ENCODE data around the gene PDCD1.
A peak's percentile ranks its signal among the peaks of the same experiment; 100 is the strongest.

The PDCD1 gene

GRCh38 chr2:241863536-241863954 is 4.9 kb upstream of the PDCD1 start:
- peaks cover 42% of the 10 kb centered on the region for H3K27me3 ChIP-seq (ENCODE audit: low read depth, low read length)
- no peak overlapping the region for H3K27ac ChIP-seq (ENCODE audit: low read length)
- H3K36me3 ChIP-seq (replicated peaks; ENCODE audit: low read depth, low read length) = peaks cover 4% of the 10 kb centered on the region
- peaks cover 56% of the 10 kb centered on the region for H3K4me1 ChIP-seq (ENCODE audit: low read length)
- H3K4me2 ChIP-seq (ENCODE audit: low read length) = peak overlapping the region; percentile 87
- TF ChIP-seq, protein P1, sequence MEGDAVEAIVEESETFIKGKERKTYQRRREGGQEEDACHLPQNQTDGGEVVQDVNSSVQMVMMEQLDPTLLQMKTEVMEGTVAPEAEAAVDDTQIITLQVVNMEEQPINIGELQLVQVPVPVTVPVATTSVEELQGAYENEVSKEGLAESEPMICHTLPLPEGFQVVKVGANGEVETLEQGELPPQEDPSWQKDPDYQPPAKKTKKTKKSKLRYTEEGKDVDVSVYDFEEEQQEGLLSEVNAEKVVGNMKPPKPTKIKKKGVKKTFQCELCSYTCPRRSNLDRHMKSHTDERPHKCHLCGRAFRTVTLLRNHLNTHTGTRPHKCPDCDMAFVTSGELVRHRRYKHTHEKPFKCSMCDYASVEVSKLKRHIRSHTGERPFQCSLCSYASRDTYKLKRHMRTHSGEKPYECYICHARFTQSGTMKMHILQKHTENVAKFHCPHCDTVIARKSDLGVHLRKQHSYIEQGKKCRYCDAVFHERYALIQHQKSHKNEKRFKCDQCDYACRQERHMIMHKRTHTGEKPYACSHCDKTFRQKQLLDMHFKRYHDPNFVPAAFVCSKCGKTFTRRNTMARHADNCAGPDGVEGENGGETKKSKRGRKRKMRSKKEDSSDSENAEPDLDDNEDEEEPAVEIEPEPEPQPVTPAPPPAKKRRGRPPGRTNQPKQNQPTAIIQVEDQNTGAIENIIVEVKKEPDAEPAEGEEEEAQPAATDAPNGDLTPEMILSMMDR (IDR thresholded peaks at IDR 0.05; ENCODE audit: low read depth, low read length) = no peak
- no peak for TF ChIP-seq EZH2phosphoT487 (IDR thresholded peaks at IDR 0.05; ENCODE audit: low read depth)
- H3K79me2 ChIP-seq (ENCODE audit: low read length) = peaks cover under 1% of the 10 kb centered on the region; the same call in 1 of the 2 replicates
- no peak overlapping the region for H2AFZ ChIP-seq (ENCODE audit: low read depth, low read length)
- peak overlapping the region; percentile 7; the same call in 1 of the 2 replicates for H3K9ac ChIP-seq (ENCODE audit: low read length)
- peak overlapping the region; percentile 72 for H3K4me3 ChIP-seq (ENCODE audit: low read length)
- no peaks in the 10 kb centered on the region for H4K20me1 ChIP-seq (ENCODE audit: insufficient read depth, low read length)
- no peaks in the 10 kb centered on the region for H3K9me3 ChIP-seq (ENCODE audit: insufficient read depth, low read length)

GRCh38 chr2:241862775-241863535 is 4.3 kb upstream of the PDCD1 start:
- H2AFZ ChIP-seq (ENCODE audit: low read depth, low read length) = no peak overlapping the region
- no peak overlapping the region for H3K27ac ChIP-seq (ENCODE audit: low read length)
- peak overlapping the region; percentile 7; the same call in 1 of the 2 replicates for H3K9ac ChIP-seq (ENCODE audit: low read length)
- TF ChIP-seq, protein P1 (IDR thresholded peaks at IDR 0.05; ENCODE audit: low read depth, low read length) = no peak
- no peak for TF ChIP-seq EZH2phosphoT487 (IDR thresholded peaks at IDR 0.05; ENCODE audit: low read depth)
- H3K79me2 ChIP-seq (ENCODE audit: low read length) = peaks cover 7% of the 10 kb centered on the region
- H3K4me2 ChIP-seq (ENCODE audit: low read length) = peak overlapping the region; percentile 87
- H3K27me3 ChIP-seq (ENCODE audit: low read depth, low read length) = peaks cover 38% of the 10 kb centered on the region
- peaks cover 4% of the 10 kb centered on the region for H3K36me3 ChIP-seq (replicated peaks; ENCODE audit: low read depth, low read length)
- peaks cover 52% of the 10 kb centered on the region for H3K4me1 ChIP-seq (ENCODE audit: low read length)
- no peaks in the 10 kb centered on the region for H4K20me1 ChIP-seq (ENCODE audit: insufficient read depth, low read length)
- no peaks in the 10 kb centered on the region for H3K9me3 ChIP-seq (ENCODE audit: insufficient read depth, low read length)
- H3K4me3 ChIP-seq (ENCODE audit: low read length) = peak overlapping the region; percentile 72

- Histone ChIP-seq H3K9ac (ENCODE audit: low read length) (no peak overlapping the region), H3K79me2 (ENCODE audit: low read length) (peaks cover 15% of the 10 kb centered on the region), H3K27ac (ENCODE audit: low read length) (no peak overlapping the region), H3K27me3 (ENCODE audit: low read depth, low read length) (peaks cover 30% of the 10 kb centered on the region), H3K36me3 (replicated peaks; ENCODE audit: low read depth, low read length) (peaks cover 4% of the 10 kb centered on the region), H4K20me1 (ENCODE audit: insufficient read depth, low read length) (0 out of 2 replicates have a peak, but pooled peaks cover under 1% of the 10 kb centered on the region), H3K4me2 (ENCODE audit: low read length) (no peak overlapping the region), H2AFZ (ENCODE audit: low read depth, low read length) (no peak overlapping the region), H3K4me3 (ENCODE audit: low read length) (no peak overlapping the region), H3K4me1 (ENCODE audit: low read length) (peaks cover 52% of the 10 kb centered on the region), H3K9me3 (ENCODE audit: insufficient read depth, low read length) (no peaks in the 10 kb centered on the region)
- TF ChIP-seq, protein P1 (IDR thresholded peaks at IDR 0.05; ENCODE audit: low read depth, low read length) = no peak
- TF ChIP-seq EZH2phosphoT487 (IDR thresholded peaks at IDR 0.05; ENCODE audit: low read depth) = no peak
These were observed 3.4 kb upstream of the PDCD1 start for GRCh38 chr2:241862093-241862492.

DNA sequence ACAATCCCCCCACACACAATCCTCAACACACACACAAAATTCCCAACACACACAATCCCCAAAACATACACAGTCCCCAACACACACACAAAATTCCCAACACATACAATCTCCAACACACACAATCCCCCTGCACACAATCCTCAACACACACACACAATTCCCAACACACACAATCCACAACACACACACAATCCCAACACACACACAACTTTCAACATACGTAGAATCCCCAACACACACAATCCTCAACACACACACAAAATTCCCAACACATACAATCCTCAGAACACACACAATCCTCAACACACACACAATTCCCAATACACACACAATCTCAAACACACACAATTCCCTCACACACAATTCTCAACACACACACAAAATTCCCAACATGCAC is 2.6 kb upstream of the PDCD1 start:
- Histone ChIP-seq H3K79me2 (ENCODE audit: low read length) (peaks cover 19% of the 10 kb centered on the region), H3K27me3 (ENCODE audit: low read depth, low read length) (peaks cover 22% of the 10 kb centered on the region), H3K9me3 (ENCODE audit: insufficient read depth, low read length) (no peaks in the 10 kb centered on the region), H3K27ac (ENCODE audit: low read length) (no peak overlapping the region), H3K4me2 (ENCODE audit: low read length) (peak overlapping the region; percentile 5; the same call in 1 of the 2 replicates), H3K36me3 (replicated peaks; ENCODE audit: low read depth, low read length) (peaks cover 4% of the 10 kb centered on the region), H3K4me3 (ENCODE audit: low read length) (no peak overlapping the region), H3K4me1 (ENCODE audit: low read length) (peaks cover 52% of the 10 kb centered on the region), H3K9ac (ENCODE audit: low read length) (no peak overlapping the region), H4K20me1 (ENCODE audit: insufficient read depth, low read length) (0 out of 2 replicates have a peak, but pooled peaks cover 5% of the 10 kb centered on the region), H2AFZ (ENCODE audit: low read depth, low read length) (no peak overlapping the region)
- TF ChIP-seq, protein P1 (IDR thresholded peaks at IDR 0.05; ENCODE audit: low read depth, low read length) = no peak
- no peak for TF ChIP-seq EZH2phosphoT487 (IDR thresholded peaks at IDR 0.05; ENCODE audit: low read depth)
